Tibial nerve (tissue), 4 donors: ENCODE results near the gene RAMP1. TPM values are rescaled to one million over a fixed set of nuclear protein-coding genes. Genes with fewer than 3 reads are reported as not detected.

Source experiments
- DNase-seq, 2 donors: peaks; one replicate each; pipeline ENCODE4 v3.0.0-alpha.2; 2019; ENCODE audit warnings: low spot score in 2 of 2
- H3K27ac ChIP-seq, 4 donors: fragments of 200-600 bp; sonication (generic) in 3 of 4; one replicate each; pipeline ENCODE4 v1.5.1; 2017 to 2019; ENCODE audit warnings: mild to moderate bottlenecking in 1 of 4
- H3K27me3 ChIP-seq, 2 donors: fragments of 200-600 bp; sonication (generic) in 1 of 2; one replicate each; pipeline versions ENCODE4 v1.5.1 to v1.6.0; 2017 to 2019
- H3K36me3 ChIP-seq, 3 donors: fragments of 200-600 bp; sonication (generic); one replicate each; pipeline ENCODE4 v1.5.1; 2018 to 2019
- H3K4me1 ChIP-seq, 4 donors: fragments of 200-600 bp; sonication (generic) in 3 of 4; one replicate each; pipeline ENCODE4 v1.5.1; 2017 to 2019
- H3K4me3 ChIP-seq, 4 donors: fragments of 200-600 bp; sonication (generic) in 3 of 4; one replicate each; pipeline ENCODE4 v1.5.1; 2017 to 2019; ENCODE audit warnings: mild to moderate bottlenecking in 1 of 4, moderate library complexity in 1 of 4
- H3K9me3 ChIP-seq, 4 donors: fragments of 200-600 bp; sonication (generic) in 3 of 4; one replicate each; pipeline ENCODE4 v1.5.1; 2017 to 2019
- CTCF ChIP-seq, 5 experiments: fragments of 200-600 bp in 3 of 5; fragments of 450-650 bp in 2 of 5; sonication (generic) in 3 of 5; IDR thresholded peaks; one replicate each; pipeline ENCODE4 v1.5.1; 2016 to 2019; ENCODE audit warnings: antibody characterized with exemption in 5 of 5, mild to moderate bottlenecking in 3 of 5, moderate library complexity in 2 of 5
- EP300 ChIP-seq, 2 donors: sonication (generic); formaldehyde crosslinking; IDR thresholded peaks; one replicate each; pipeline ENCODE4 v1.6.1; 2017; ENCODE audit warnings: antibody characterized with exemption in 2 of 2, mild to moderate bottlenecking in 1 of 2
- POLR2A ChIP-seq, 2 donors: fragments of 450-650 bp; IDR thresholded peaks; one replicate each; pipeline ENCODE4 v1.6.1; 2017; ENCODE audit warnings: antibody characterized with exemption in 2 of 2, mild to moderate bottlenecking in 2 of 2, moderate library complexity in 2 of 2
- WGBS, 2 donors: methylation state at CpG; one replicate each; pipeline ENCODE4 v1.1.5; 2018; 5-methylcytosine and 5-hydroxymethylcytosine counted together
- total RNA-seq, 4 donors: library from RNA; depleted of rRNA; stranded (reverse); fragments of >200 nt; gene quantifications; one replicate each; pipeline ENCODE4 v1.1.0, GENCODE V29; 2016

The RAMP1 gene
- total RNA-seq, 4 donors from 2014 or later = 60.6 to 105 (median 76.2) TPM

GRCh38 chr2:237888389-237888788 is 29.0 kb downstream of the RAMP1 start:
- Histone ChIP-seq H3K36me3 (no peaks in the 10 kb centered on the region), H3K27ac (peak overlapping the region in 3 of 4 donors; percentile 58 to 84 (median 73)), H3K9me3 (no peaks in the 10 kb centered on the region), H3K4me3 (no peak overlapping the region), H3K27me3 (no peaks in the 10 kb centered on the region), H3K4me1 (peaks cover 0 to 41% (median 11%) of the 10 kb centered on the region in 4 donors)
- no peak for TF ChIP-seq CTCF (IDR thresholded peaks at IDR 0.05)
- peak; percentile 19 to 42 for TF ChIP-seq EP300 (IDR thresholded peaks at IDR 0.05)
- DNase-seq = no peak
- 8 to 9% methylated on average over 2 of the region's 2 CpGs for WGBS, 2 donors

- no peak for TF ChIP-seq EP300 (IDR thresholded peaks at IDR 0.05)
- no peak for TF ChIP-seq CTCF (IDR thresholded peaks at IDR 0.05)
- no peak for TF ChIP-seq POLR2A (IDR thresholded peaks at IDR 0.05)
- WGBS, 2 donors = 80 to 83% methylated on average over 8 of the region's 8 CpGs
- no peaks in the 10 kb centered on the region for H3K9me3 ChIP-seq
- H3K4me1 ChIP-seq = peaks cover 0 to 41% (median 11%) of the 10 kb centered on the region in 4 donors
- no peaks in the 10 kb centered on the region for H3K36me3 ChIP-seq
- DNase-seq = no peak
- H3K27ac ChIP-seq = peak overlapping the region in 3 of 4 donors; percentile 25 to 84 (median 73)
- H3K27me3 ChIP-seq = no peaks in the 10 kb centered on the region
- H3K4me3 ChIP-seq = no peak overlapping the region
Measured at GRCh38 chr2:237889016-237889415, 29.6 kb downstream of the RAMP1 start.

GRCh38 chr2:237889811-237890210 is 30.4 kb downstream of the RAMP1 start:
- DNase-seq = no peak
- H3K36me3 ChIP-seq = no peaks in the 10 kb centered on the region
- H3K4me3 ChIP-seq = no peak overlapping the region
- H3K4me1 ChIP-seq = peaks cover 0 to 40% (median 11%) of the 10 kb centered on the region in 4 donors
- no peaks in the 10 kb centered on the region for H3K9me3 ChIP-seq
- WGBS, 2 donors = 93 to 97% methylated on average over 10 of the region's 10 CpGs
- H3K27me3 ChIP-seq = no peaks in the 10 kb centered on the region
- TF ChIP-seq CTCF (IDR thresholded peaks at IDR 0.05) (no peak), EP300 (IDR thresholded peaks at IDR 0.05) (no peak), POLR2A (IDR thresholded peaks at IDR 0.05) (no peak)
- H3K27ac ChIP-seq = no peak overlapping the region

- no peak for TF ChIP-seq CTCF (IDR thresholded peaks at IDR 0.05)
- TF ChIP-seq POLR2A (IDR thresholded peaks at IDR 0.05) = no peak
- TF ChIP-seq EP300 (IDR thresholded peaks at IDR 0.05) = no peak
- Histone ChIP-seq H3K27ac (no peak overlapping the region), H3K27me3 (no peaks in the 10 kb centered on the region), H3K4me1 (peaks cover 0 to 14% (median 7%) of the 10 kb centered on the region in 4 donors), H3K4me3 (no peak overlapping the region), H3K9me3 (no peaks in the 10 kb centered on the region), H3K36me3 (no peaks in the 10 kb centered on the region)
- DNase-seq = no peak
- WGBS, 2 donors = 91 to 95% methylated on average over 2 of the region's 2 CpGs
Measured at GRCh38 chr2:237892478-237892877, 33.1 kb downstream of the RAMP1 start.

GRCh38 chr2:237892984-237893595 is 33.7 kb downstream of the RAMP1 start:
- H3K36me3 ChIP-seq = no peaks in the 10 kb centered on the region
- 68 to 77% methylated on average over 9 of the region's 9 CpGs for WGBS, 2 donors
- peaks cover 0 to 9% (median 4%) of the 10 kb centered on the region in 4 donors for H3K4me1 ChIP-seq
- TF ChIP-seq EP300 (IDR thresholded peaks at IDR 0.05) (no peak), POLR2A (IDR thresholded peaks at IDR 0.05) (no peak), CTCF (IDR thresholded peaks at IDR 0.05) (no peak)
- no peaks in the 10 kb centered on the region for H3K9me3 ChIP-seq
- H3K27me3 ChIP-seq = no peaks in the 10 kb centered on the region
- DNase-seq = no peak
- no peak overlapping the region for H3K4me3 ChIP-seq
- H3K27ac ChIP-seq = no peak overlapping the region
